ENCODE data around the gene COL11A2.
"Not testable (repeated sequence)": the region's sequence is repeated elsewhere in the genome, so short reads cannot be mapped to it uniquely, and the experiment has no call there.

The COL11A2 gene

DNA sequence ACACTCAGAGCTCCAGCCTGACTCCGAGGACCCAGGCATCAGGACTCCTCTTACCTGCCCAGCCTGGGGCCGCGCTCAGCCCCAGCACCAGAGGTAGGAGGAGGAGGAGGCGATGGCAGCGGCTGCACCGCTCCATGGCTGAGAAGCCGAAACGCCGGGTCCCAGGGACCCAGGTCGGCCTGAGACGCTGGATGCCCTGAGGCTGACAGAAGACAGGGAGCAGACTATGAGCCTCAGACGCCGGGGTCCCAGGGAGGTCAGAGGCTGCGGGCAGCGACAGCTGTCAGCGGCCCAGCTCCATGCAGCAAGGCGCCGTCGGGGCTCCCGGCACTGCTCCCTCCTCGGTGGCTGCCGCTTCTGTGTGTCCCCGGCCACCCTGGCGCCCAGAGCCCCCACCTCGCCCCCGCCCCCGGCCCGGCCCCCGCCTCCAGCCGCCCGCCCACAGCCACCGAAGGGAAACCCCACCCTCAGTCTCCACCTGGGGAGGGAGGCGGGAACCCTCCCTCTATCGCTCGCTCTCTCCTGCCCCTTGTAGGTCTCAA lies at the start of gene COL11A2:
Gene COL11A2, minus strand, starts transcription at position 363 of the 542 bp plus-strand sequence. Its CDS starts 227 bp downstream, at position 136.
- DNase-seq = no peak

DNA sequence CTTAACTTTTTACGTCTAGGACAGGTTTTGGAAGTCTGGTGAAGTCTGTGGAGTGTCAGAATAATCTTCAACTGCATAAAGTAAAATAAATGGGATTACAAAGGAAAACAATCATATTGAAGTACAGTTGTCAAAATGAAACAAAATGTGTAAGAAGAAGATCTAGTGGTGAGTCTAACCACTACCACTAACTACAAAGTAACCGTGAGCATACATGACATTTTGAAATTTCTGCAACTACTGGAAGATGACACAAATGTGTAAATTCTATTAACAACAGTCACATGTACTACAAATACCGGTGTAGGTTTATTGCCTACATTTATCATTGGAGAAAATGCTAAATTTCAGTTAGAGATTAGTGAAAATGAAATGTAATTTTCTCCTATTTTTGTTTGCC lies 49.7 kb upstream of the COL11A2 start:
- no peak for DNase-seq

DNA sequence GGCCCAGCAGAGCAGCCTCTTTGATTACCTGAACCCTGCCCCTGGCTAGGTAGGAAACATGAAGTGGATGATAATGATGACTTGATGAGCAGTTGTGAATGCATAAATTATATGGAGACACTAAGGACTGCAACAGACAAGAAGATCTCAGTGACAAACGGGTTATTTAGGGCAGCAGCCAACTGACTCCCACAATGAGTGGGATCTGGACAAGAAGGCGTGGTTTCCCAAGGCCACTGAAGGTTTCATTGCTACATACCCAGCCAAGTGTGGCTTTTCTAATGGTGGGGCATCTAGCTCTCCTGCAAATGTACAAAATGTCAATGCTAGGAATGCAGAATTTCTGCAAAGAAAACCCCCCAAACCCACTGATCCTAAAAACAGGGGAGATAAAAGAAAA lies 45.5 kb upstream of the COL11A2 start:
- no peak for DNase-seq

DNA sequence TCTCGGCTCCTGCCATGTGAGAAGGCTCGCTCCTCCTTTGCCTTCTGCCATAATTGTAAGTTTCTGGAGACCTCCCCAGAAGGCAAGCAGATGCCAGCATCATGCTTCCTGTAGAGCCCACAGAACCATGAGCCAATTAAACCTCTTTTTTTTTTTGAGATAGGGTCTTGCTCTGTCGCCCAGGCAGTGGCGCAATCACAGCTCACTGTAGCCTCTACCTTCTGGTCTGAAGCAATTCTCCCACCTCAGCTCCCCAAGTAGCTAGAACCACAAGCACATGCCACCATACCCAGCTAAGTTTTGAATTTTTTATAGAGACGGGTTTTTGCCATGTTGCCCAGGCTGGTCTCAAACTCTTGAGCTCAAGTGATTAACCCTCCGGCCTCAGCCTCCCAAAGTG lies 44.6 kb upstream of the COL11A2 start:
- DNase-seq = no peak

DNA sequence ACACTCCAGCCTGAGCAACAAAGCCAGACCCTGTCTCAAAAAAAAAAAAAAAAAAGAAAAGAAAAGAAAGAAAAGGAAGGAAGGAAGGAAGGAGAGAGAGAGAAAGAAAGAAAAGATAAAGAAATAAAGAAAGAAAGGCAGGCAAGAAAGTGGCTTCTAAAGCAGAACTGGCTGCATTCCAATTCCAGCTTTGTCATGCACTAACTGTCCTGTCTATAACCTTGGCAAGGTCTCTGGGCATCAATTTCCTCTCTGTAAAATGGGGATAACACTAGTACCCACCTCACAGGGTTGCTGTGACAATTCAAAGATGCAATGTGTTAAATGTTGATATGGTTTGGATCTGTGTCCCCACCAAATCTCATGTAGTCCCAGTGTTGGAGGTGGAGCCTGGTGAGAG lies 44.1 kb upstream of the COL11A2 start:
- DNase-seq = peak; percentile 35

DNA sequence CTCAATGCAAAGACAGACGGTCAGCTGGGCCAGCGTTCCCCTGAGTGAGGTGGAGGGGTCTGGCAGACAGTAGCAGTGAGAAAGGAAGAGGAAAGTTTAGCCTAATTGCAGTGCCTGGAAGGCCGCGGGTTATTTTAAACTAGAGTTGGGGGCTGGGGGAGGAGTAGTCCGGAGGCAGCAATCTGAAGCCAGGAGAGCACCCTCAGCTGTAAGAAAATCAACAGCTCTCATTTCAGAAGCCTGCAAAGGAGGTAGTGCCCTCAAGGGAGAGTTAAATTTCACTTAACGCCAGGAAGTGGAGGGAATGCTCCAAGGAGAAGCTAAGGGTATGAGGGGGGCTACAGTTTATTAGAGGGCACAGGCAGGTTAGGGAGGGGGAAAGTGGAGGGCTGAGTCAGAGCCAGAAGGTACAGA lies 43.0 kb upstream of the COL11A2 start:
- no peak for DNase-seq

DNA sequence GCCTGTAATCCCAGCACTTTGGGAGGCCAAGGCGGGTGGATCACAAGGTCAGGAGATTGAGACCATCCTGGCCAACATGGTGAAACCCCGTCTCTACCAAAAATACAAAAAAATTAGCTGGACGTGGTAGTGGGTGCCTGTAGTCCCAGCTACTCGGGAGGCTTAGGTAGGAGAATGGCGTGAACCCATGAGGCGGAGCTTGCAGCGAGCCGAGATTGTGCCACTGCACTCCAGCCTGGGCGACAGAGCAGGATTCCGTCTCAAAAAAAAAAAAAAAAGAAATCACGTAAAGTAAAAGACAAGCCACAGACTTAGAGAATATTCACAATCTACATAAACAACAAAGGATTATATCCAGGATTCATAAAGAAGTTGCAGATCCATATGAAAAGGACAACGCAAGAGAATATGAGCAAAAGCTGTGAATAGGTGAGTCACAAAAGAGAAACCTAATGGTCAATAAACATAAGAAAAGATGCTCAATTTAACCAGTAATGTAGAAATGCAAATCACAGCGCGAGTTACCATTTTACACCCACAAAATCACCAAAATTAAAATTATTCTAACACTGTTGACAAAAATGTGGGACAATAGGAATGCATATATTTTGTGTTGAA lies 34.3 kb upstream of the COL11A2 start:
- DNase-seq = not testable (repeated sequence)

DNA sequence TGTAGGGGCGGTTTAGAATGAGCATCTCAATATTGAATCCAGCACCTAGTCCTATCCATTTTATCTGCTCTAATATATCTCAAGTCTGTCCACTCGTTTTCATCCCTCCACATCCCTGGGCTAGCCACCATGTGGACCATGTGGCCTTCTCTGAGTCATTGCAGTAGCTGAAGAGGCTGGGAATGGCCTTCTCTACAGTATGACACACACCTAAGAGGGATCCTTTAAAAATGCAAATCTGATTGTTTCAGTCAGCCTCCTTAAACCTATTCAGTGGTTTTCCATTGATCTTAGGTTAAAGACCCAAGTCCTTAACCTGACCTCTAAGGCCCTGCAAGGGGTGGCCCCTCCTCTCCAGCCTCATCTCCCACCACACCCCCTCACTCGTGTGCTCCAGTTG lies 25.4 kb upstream of the COL11A2 start:
- no peak for DNase-seq

DNA sequence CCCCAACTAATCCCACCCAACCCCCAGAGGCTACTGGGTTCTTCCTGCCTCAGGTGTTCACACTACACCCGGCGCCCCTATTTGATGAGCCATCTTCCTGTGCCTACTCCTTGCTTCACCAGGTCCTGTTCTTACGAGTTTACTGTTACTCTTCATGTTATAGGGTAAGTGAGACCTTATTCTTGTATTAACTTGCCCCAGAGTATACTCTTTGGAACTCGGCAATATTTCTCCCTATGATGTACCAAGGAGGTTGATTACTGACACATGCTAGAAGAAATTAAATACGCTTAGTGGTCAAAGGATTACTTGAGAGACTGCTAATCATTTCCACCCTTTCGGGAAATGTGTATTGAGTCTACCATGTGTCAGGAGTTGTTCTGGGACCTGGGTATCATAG lies 25.0 kb upstream of the COL11A2 start:
- DNase-seq = no peak

DNA sequence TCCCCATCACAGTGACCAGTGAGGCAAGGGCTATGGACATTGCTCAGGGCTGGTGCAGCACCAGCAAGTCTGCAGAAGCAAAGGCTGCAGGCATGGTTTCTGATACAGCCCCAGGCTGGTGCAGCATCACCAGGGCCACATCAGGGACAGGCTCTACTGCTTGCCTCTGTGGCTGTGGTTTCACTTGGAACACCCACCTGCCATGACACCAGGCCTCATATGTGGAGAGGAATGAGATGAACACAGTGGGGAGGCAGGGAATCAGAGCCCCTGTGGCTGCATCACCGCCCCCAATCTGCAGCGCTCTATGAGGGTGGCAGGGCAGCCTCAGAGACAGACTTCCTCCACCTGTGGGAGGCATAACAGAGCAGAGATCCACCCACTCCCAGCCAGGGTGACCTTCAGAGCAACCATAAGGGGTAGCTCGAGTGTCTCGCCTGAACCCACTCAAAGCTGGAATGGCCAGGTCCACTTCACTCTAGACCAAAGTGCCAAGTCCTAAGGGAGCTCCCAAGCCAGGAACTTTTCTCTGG lies 23.9 kb upstream of the COL11A2 start:
- no peak for DNase-seq

DNA sequence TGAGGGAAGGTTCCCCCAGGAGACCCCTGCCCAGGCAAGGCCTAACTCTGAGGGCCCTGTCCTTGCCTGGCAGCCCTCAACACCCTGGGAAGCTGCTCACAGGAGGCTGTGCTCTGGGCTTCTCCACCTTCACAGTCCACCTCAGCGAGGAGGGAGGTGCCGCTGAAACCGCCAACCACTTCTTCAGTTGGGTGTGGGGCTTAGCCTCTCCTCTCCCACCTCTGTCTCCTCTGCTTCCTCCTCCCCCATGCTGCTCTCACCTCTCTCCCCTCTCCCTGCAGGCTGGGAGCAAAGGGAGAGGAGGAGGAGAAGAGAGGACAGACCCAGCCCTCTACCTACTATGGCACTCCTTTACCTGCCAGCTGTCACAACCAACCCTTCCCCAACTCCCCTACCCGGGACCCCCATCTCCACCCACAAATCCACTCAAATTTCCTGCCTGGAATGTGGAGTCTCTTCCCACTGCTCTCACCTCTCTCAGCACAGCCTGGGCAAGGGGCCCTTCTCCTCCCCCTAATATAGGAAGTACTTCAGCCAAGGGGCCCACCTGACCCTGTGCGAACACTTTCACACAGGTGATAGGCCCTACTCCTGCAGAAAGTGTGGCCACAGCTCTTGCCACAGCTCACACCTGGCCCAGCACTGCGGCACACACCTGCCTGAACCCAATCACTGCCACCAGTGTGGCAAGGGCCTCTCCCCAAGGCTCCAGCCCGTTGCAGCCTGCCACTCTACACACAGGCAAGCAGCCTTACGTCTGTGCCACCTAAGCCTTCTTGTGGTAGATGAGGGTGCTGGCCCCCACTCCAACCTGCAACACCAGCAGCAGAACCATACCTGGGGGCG lies 23.2 kb upstream of the COL11A2 start:
- no peak for DNase-seq

DNA sequence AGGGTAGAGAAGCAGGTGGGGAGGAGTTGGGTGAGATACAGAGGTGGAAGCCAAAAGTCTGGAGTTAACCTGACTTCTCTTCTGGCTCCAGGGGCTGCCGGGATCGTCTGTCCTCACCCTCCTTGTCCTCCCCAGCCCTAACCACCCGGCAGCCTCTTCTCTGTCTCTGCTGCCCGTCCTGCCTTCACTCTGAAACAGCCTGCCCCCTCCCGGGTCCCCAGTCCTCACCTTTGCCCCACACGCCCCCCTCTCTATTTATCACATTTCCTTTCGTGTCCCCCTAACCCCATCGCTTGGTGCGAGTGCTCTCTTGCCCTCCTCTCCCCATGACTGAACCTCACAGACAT lies 21.7 kb upstream of the COL11A2 start:
- DNase-seq = no peak

DNA sequence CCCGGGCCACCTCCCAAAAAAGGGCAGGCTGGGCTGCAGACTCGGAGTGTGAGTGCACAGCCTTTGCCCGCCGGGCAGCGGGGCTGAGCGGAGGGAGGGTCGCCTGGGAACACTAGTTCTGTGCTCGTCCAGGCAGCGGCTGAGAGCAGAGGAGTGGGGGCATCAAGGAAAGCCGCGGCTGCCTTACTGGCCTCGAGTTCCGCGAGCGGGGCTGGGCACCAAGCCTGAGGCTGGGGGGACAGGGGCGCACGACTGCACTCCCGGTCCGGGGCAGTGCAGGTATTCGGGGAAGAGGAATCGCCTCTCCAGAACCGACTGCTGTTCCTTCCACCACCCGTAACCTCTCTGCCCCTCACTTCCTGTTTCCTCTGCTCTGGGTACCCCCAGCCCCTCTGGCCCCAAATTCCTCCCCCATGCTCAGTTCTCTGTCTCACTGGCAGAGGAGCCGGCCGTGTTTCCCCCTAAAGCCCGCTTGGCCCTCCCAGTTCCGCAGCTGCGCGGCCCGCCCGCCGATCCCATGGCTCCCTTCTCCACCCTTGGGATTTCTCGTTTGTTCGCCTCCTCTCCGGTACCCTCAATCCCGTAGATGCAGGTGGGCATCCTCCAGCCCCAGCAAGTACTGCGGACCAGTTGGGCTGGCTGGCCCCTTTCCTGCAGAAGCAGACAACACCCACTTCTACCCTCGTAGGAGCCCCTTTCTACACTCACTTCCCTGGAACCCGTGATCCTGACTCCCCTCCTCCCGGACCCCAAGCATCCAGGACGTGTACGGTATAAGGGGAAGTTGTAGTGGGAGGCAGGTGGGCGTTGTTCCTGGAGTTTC lies 21.1 kb upstream of the COL11A2 start:
- peak; percentile 56 for DNase-seq

DNA sequence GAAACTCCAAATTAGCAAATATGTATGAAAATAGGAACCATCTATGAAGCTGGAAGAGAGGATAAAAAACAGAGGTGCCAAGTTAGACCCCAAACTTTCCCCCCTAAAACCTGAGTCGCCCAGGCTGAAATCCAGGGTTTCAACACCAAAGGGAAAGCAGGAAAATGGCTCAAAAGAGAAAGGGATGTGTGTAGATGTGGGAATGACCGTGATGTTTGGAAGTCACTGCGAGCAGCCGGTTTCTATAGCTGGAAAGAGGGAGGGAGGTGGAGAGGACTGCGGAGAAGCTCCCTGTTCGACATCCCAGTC lies 20.5 kb upstream of the COL11A2 start:
- DNase-seq = no peak

DNA sequence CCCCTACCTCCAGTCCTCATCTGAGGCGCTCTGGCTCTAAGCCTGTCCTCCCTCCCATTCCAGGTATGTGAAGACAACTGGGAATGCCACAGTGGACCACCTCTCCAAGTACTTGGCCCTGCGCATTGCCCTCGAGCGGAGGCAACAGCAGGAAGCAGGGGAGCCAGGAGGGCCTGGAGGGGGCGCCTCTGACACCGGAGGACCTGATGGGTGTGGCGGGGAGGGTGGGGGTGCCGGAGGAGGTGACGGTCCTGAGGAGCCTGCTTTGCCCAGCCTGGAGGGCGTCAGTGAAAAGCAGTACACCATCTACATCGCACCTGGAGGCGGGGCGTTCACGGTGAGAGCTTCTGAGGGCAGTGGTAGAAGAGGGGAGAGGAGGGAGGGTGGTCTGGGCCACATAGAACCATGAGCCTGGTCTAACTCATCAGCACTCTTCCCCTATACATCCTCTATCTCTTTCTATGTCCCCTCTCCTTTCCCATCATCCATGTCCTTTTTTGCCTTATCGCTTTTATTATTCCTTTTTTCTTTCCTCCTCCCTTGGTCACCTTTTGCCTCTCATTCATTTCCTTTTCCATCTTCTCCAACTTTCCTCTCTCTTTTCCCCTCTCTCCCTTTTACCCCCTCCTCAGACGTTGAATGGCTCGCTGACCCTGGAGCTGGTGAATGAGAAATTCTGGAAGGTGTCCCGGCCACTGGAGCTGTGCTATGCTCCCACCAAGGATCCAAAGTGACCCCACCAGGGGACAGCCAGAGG lies 19.6 kb upstream of the COL11A2 start:
- DNase-seq = no peak

DNA sequence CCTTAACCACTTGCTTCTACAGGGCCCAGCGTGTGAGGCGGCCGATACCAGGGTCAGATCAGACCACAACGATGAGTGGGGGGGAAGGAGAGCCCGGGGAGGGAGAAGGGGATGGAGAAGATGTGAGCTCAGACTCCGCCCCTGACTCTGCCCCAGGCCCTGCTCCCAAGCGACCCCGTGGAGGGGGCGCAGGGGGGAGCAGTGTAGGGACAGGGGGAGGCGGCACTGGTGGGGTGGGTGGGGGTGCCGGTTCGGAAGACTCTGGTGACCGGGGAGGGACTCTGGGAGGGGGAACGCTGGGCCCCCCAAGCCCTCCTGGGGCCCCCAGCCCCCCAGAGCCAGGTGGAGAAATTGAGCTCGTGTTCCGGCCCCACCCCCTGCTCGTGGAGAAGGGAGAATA lies 18.9 kb upstream of the COL11A2 start:
- DNase-seq = no peak

DNA sequence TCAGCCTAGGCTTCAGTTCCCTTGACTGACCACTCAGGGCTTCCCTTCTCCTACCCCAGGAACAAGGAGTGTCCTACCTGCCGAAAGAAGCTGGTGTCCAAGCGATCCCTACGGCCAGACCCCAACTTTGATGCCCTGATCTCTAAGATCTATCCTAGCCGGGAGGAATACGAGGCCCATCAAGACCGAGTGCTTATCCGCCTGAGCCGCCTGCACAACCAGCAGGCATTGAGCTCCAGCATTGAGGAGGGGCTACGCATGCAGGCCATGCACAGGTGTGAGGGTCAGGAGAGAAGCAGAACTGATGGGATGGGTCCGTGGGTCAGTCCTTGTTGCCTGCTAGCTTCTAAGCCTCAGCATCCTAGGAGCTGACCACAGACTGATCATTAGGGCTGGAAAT lies 17.6 kb upstream of the COL11A2 start:
- no peak for DNase-seq

DNA sequence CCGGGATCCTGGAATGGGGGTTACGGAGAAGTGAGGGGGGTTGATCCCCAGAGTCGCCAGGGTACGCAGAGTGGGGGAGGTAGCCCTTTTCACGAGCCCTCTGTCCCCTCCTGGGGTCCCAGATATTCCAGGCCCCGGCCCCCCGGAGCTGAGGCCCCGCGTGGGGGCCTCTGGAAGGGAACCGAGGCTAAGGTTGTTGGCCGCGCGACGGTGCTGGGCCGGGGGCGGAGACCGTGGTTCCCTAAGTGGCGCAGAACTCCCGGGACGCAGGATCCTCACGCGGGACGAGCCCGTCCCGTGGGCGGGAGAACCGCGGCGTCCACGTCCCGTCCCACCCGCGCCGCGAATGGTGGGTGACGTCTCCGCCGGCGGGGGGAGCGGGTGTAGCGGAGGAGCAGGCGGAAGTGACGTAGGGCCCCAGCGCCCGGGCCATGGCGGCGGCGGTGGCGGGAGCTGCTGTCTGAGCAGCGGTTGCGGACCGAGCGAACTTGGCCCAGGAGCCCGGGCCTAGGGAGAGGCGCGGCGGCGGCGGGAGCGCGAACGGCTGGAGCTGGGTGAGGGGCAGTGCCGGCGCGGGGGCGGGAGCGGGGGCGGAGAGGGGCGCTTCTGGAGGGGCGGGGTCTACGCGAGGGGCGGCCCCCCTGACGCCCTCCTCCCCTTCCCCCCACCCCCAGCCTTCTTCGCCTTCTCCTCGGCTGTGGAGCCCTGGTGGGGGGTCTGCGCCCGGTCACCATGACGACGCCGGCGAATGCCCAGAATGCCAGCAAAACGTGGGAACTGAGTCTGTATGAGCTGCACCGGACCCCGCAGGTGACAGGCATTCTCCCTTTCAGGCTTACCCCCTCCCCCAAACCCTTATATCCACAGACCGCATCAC lies 16.1 kb upstream of the COL11A2 start, which contains the start of gene RING1:
Gene RING1, plus strand, starts transcription at position 410 of the 877 bp plus-strand sequence. Its CDS starts 323 bp downstream, at position 733.
- DNase-seq = peak; percentile 92

DNA sequence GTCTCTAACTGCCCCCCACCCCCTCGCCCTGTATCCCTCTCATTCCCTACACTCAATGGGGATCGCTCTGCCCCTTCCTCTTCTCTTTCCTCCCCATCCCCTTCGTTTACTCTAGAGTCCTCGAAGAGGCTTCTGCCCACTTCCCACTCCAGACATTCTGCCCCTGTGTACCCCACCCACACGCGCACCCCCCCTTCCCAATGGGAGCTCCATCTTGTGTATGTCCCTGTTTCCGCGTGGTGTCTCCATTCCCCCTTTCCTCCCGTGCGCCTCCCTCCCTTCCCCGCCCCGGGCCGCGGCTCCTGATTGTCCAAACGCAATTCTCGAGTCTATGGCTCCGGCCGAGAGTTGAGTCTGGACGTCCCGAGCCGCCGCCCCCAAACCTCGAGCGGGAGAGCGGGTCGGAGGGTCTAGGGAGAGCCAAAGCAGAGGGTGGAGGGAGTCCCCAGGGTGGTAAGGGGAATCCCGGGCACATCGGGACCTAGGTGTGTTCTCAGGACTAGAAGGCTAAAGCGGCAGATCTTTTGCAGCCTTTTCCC lies 15.4 kb upstream of the COL11A2 start:
- DNase-seq = peak; percentile 60

DNA sequence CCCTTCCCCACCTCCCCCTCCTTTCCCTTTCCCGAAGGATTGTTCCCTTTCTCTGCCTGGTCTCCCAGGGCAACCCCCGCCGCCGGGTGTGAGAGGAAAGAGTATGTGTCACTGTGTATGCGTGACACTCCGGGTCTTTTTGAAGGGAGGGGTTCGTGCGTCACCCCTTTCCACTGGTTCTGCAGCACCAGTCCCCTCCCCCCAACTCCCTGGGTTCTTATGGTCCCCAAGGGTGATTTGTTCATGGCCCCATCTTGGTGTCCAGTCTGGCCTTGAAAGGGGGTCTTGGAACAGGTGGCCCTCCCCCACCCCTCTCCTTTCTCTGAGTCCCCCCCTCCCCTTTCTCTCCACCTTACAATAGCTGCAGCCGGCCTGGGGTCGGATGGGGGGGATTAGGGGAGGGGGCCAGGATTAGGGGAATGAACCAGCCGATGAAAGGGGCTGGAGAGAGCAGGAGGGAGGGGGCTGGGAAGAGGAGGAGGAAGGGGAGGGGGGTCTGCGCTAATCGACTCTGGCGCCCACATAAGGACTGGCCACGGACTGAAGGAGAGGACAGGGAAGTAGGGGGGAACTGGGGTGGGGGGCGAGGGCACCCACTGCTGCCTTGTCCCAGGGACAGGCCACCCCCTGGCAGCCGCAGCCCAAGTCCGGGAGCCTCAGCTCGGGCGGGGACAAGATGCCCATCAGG lies 14.7 kb upstream of the COL11A2 start:
- DNase-seq = no peak
